Gastroesophageal sphincter (tissue), 3 donors: ENCODE results near the gene ACOT2.

Experiments used
- CTCF ChIP-seq, 4 experiments: fragments of 200-600 bp in 2 of 4; fragments of 450-650 bp in 2 of 4; sonication (generic) in 1 of 4; IDR thresholded peaks; one replicate each; pipeline ENCODE4 v1.5.1; 2017 to 2019; ENCODE audit warnings: antibody characterized with exemption in 4 of 4, mild to moderate bottlenecking in 2 of 4, moderate library complexity in 2 of 4
- POLR2AphosphoS5 ChIP-seq: sonication (generic); formaldehyde crosslinking; IDR thresholded peaks from one replicate; pipeline ENCODE4 v1.6.1; 2017; ENCODE audit warnings: antibody characterized with exemption

GRCh38 chr14:73616831-73617230, 47.8 kb downstream of the ACOT2 start:
- TF ChIP-seq POLR2AphosphoS5 (no peak), CTCF (IDR thresholded peaks at IDR 0.05) (no peak)
